ENCODE data around the gene ECHDC3. TPM values are rescaled to one million over a fixed set of nuclear protein-coding genes. Genes with fewer than 3 reads are reported as not detected.

The ECHDC3 gene
- total and polyA plus RNA-seq, 2 of the 8 experiments (the other 6 are each of a cell fraction or from before 2014, with no cell fraction given) = 15.6 to 19.9 TPM

DNA sequence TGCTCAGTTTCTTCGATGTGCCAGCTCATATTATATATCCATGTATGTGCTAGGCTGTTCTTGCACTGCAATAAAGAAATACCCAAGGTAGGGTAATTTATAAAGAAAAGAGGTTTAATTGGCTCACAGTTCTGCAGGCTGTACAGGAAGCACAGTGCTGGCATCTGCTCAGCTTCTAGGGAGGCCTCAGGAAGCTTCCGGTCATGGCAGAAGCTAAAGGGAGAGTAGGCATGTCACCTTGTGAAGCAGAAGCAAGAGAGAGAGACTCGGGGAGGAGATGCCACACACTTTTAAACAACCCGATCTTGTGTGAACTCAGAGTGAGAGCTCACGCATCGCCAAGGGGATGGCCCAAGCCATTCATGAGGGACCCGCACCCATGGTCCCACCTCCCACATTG, 13.8 kb upstream of the ECHDC3 start:
- no peak overlapping the region for H4K91ac ChIP-seq (replicated peaks; ENCODE audit: insufficient read length, low read length)
- no peak overlapping the region for H3K23ac ChIP-seq (ENCODE audit: insufficient read length)
- no peak overlapping the region for H3K18ac ChIP-seq (ENCODE audit: extremely low read depth, low read length)
- H3K27me3 ChIP-seq (replicated peaks in 1 of 4; ENCODE audit: control insufficient read depth in 3 of 4, extremely low read depth in 1 of 4, insufficient read depth in 3 of 4, low read length in 3 of 4) = no peaks in the 10 kb centered on the region
- DNase-seq (ENCODE audit: low read depth in 1 of 2, low spot score in 2 of 2) = no peak
- no peak overlapping the region for H2BK120ac ChIP-seq (replicated peaks; ENCODE audit: low read depth, low read length)
- H4K20me1 ChIP-seq (replicated peaks in 1 of 2; ENCODE audit: control insufficient read depth in 1 of 2, insufficient read depth in 2 of 2, low read length in 2 of 2) = no peaks in the 10 kb centered on the region
- no peak overlapping the region for H2AK5ac ChIP-seq (ENCODE audit: low read depth, low read length)
- no peaks in the 10 kb centered on the region for H3K36me3 ChIP-seq (ENCODE audit: control insufficient read depth in 2 of 4, insufficient read depth in 4 of 4, low read length in 3 of 4)
- no peak overlapping the region for H3K4me2 ChIP-seq (ENCODE audit: insufficient read depth in 1 of 2, low read depth in 2 of 2, low read length in 2 of 2)
- ChIA-PET POLR2A (ENCODE audit: partially characterized antibody) (interaction anchor here (0.6 kb wide), 1 partner anchor 72 kb away, joined by 4 read pairs; no protein-coding TSS in a partner anchor), CTCF (ENCODE audit: partially characterized antibody) (interaction anchor here (1.1 to 2.3 kb wide), 4 partner anchors 30 to 210 kb away, joined by 3 to 6 read pairs (median 4); no protein-coding TSS in a partner anchor)
- no peaks in the 10 kb centered on the region for H3K79me1 ChIP-seq (ENCODE audit: low read depth, low read length)
- no peaks in the 10 kb centered on the region for H3K23me2 ChIP-seq (ENCODE audit: low read depth, low read length)
- no peak overlapping the region for H3K9ac ChIP-seq (replicated peaks in 1 of 4; ENCODE audit: extremely low read depth in 1 of 4, low read depth in 3 of 4, low read length in 3 of 4)
- no peak overlapping the region for H4K5ac ChIP-seq (ENCODE audit: insufficient read length, low read depth, low read length)
- no peak overlapping the region for H3K14ac ChIP-seq (ENCODE audit: insufficient read length)
- WGBS, 2 experiments (ENCODE audit: extremely low coverage in 1 of 2, insufficient coverage in 1 of 2, insufficient read length in 1 of 2, insufficient replicate concordance in 2 of 2, low coverage in 1 of 2, low lambda C conversion rate in 2 of 2, missing lambda C conversion rate in 1 of 2) = 95% methylated on average over 7 of the region's 7 CpGs; no CpG with 5 or more reads in 1 of the 2 experiments
- H3K79me2 ChIP-seq (ENCODE audit: control insufficient read depth in 1 of 2, insufficient read depth in 2 of 2, low read length in 2 of 2) = no peaks in the 10 kb centered on the region
- no peak for FAIRE-seq
- no peak overlapping the region for H3K27ac ChIP-seq (ENCODE audit: low read depth, low read length)
- no peak overlapping the region for H2BK15ac ChIP-seq (ENCODE audit: low read length)
- H3K4me1 ChIP-seq (replicated peaks in 1 of 4; ENCODE audit: control insufficient read depth in 3 of 4, insufficient read depth in 4 of 4, low read length in 3 of 4) = no peaks in the 10 kb centered on the region
- H3K56ac ChIP-seq (replicated peaks; ENCODE audit: insufficient read length, low read depth, low read length) = no peak overlapping the region
- no peak overlapping the region for H2AFZ ChIP-seq (ENCODE audit: low read length)
- peaks cover 0 to 6% of the 10 kb centered on the region in 2 experiments; a peak in 1 of 4 replicates for H3K9me3 ChIP-seq (ENCODE audit: insufficient read depth in 2 of 2, low read depth in 1 of 2, low read length in 1 of 2)
- no peak overlapping the region for H3K4me3 ChIP-seq (ENCODE audit: extremely low read depth in 1 of 4, insufficient read depth in 2 of 4, low read depth in 3 of 4, low read length in 4 of 4)
- no peak overlapping the region for H2BK5ac ChIP-seq (ENCODE audit: low read depth, low read length)
- H4K8ac ChIP-seq (ENCODE audit: extremely low read depth, insufficient read depth, low read length) = no peak overlapping the region
- no peak overlapping the region for H3K4ac ChIP-seq (replicated peaks; ENCODE audit: insufficient read length, low read depth, low read length)
- H2BK12ac ChIP-seq (ENCODE audit: low read depth, low read length) = no peak overlapping the region
- no peak overlapping the region for H2BK20ac ChIP-seq (ENCODE audit: low read length)
- no peak for TF ChIP-seq ZNF274 (IDR thresholded peaks at IDR 0.05; ENCODE audit: borderline replicate concordance, extremely low read depth, low read length)
- no peak for TF ChIP-seq ASH2L (IDR thresholded peaks at IDR 0.05; ENCODE audit: low read length)
- TF ChIP-seq, protein P1, sequence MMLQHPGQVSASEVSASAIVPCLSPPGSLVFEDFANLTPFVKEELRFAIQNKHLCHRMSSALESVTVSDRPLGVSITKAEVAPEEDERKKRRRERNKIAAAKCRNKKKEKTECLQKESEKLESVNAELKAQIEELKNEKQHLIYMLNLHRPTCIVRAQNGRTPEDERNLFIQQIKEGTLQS (IDR thresholded peaks at IDR 0.05; ENCODE audit: insufficient read depth, low read depth, low read length) = no peak
- TF ChIP-seq TBP (IDR thresholded peaks at IDR 0.05; ENCODE audit: low read depth, low read length) = no peak
- no peak for TF ChIP-seq PHF8 (conservative IDR thresholded peaks at IDR 0.05; ENCODE audit: low read depth, low read length)
- no peak for TF ChIP-seq KDM5A (IDR thresholded peaks at IDR 0.05; ENCODE audit: low read length)
- TF ChIP-seq, protein P2, sequence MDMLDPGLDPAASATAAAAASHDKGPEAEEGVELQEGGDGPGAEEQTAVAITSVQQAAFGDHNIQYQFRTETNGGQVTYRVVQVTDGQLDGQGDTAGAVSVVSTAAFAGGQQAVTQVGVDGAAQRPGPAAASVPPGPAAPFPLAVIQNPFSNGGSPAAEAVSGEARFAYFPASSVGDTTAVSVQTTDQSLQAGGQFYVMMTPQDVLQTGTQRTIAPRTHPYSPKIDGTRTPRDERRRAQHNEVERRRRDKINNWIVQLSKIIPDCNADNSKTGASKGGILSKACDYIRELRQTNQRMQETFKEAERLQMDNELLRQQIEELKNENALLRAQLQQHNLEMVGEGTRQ (IDR thresholded peaks at IDR 0.05; ENCODE audit: low read length) = no peak
- TF ChIP-seq SP1 (IDR thresholded peaks at IDR 0.05; ENCODE audit: low read depth, low read length) = no peak
- no peak for TF ChIP-seq POU5F1 (IDR thresholded peaks at IDR 0.05; ENCODE audit: low read depth, low read length)
- no peak for TF ChIP-seq EGR1 (IDR thresholded peaks at IDR 0.05; ENCODE audit: borderline replicate concordance, low read depth, low read length)
- TF ChIP-seq NRF1 (IDR thresholded peaks at IDR 0.05; ENCODE audit: low read depth, low read length) = no peak
- no peak for TF ChIP-seq RFX5 (IDR thresholded peaks at IDR 0.05; ENCODE audit: borderline replicate concordance, low read depth, low read length)
- TF ChIP-seq CBX8 (IDR thresholded peaks at IDR 0.05; ENCODE audit: borderline replicate concordance, low read depth, low read length) = no peak
- no peak for TF ChIP-seq POLR2AphosphoS5 (IDR thresholded peaks at IDR 0.05; ENCODE audit: low read depth, low read length)

All from H1 (cell line).